Measurements from ENCODE around the gene YIPF6. TPM values are rescaled to one million over a fixed set of nuclear protein-coding genes. Genes with fewer than 3 reads are reported as not detected.
"Not testable (repeated sequence)": the region's sequence is repeated elsewhere in the genome, so short reads cannot be mapped to it uniquely, and the experiment has no call there.

The YIPF6 gene, protein sequence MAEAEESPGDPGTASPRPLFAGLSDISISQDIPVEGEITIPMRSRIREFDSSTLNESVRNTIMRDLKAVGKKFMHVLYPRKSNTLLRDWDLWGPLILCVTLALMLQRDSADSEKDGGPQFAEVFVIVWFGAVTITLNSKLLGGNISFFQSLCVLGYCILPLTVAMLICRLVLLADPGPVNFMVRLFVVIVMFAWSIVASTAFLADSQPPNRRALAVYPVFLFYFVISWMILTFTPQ
- 16.6 and 31.3 TPM in 2 replicates for total RNA-seq (2014; rRNA removed; shearing (Covaris generic))

DNA sequence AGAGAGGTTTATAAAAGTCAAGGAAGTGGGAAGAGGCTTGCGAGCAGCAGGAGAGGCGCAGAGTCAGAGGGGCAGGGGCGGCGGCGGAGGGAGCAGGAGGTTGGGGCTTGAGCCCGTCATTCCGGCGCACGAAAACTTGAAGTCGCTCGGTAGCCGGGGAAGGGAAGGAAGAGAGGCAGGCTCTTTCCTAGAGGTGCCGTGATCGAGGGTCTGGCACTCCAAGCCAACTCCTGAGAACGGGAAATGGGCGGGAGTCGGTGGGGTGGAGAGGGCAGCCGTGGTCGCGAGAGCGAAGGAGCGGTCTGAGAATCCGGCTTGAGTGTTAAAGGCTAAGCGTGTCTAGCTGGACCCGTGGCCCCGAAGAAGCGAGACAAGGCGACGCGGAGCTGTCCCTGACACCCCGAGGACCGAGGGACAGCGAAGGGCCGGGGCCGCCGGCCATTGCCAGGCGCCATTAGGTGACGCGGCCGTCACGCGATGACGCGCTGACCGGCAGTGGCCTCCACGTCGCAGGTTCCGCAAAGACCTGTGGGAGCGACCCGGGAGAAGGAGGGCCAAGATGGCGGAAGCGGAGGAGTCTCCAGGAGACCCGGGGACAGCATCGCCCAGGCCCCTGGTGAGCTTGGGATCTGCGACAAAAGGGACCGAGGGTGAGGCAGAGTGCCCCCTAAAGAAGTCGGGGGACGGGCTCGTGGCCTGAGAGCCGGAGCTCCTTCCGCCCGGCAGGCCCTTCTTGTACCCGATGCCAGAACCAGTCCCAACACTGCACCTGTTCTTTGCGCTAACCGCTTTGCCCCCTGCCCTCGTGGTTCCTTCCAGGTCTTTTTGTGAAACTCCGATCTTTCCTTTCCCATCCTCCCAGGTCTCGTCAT, at the start of gene YIPF6:
YIPF6 (plus strand) TSS at position 544 of the 872 bp plus-strand sequence; CDS start at position 560, 16 bp downstream.
- DNase-seq (ENCODE audit: low read depth): peak; percentile 81

DNA sequence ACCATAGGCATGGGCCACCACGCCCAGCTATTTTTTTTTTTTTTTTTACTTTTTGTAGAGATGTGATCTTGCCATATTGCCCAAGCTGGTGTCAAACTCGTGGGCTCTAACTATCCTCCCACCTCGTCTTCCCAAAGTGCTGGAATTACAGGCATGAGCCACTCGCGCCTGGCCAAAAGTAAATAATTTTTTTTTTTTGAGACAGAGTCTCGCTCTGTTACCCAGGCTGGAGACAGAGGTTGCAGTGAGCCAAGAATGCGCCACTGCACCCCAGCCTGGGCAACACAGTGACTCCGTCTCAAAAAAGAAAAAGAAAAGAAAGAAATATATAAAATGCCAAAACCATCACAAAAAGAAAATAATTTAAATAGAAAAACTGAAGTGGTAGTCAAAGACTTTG, 47.1 kb upstream of the YIPF6 start:
- no peak for DNase-seq (ENCODE audit: low read depth)

DNA sequence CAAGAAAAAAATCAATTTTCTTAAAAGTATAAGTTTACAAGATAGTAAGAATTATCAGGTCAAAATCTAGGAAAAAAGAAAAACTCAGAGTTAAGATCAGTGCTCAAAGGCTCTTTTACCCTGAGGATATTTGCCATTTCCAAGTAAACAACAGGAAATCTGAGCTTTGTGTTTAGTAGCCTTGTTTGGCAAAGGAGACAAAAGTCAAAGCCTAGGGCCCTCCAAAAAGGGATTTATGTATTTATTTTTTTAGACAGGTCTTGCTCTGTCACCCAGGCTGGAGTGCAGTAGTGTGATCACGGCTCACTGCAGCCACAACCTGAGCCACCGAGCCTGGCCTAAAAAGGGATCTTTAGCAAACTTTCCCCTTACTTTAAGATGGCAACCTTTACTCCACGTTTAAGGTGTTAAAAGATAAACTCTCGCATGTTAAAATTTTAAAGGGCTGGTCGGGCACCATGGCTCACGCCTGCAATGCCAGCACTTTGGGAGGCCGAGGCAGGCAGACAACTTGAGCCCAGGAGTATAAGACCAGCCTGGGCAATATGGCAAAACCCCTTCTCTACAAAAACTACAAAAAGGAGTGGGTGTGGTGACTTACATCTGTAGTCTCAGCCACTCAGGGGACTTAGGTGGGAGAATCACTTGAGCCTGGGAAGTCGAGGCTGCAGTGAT, 44.2 kb upstream of the YIPF6 start:
- DNase-seq (ENCODE audit: low read depth): no peak

DNA sequence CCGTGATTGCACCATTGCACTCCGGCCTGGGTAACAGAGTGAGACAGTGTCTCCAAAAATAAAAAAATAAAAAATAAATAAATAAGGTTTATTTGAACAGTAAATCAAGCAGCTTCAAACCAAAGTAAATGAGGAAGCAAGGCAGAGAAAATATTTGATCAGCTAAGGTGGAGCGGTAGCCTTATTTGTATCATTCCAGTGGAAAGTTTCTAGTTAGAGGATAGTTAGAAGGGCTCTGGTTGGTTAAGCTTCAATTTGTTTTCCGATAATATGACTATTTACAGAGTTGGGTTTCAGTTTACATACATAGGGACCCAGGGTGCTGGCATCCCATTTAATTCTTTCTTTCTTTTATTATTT, 43.7 kb upstream of the YIPF6 start:
- DNase-seq (ENCODE audit: low read depth): no peak

DNA sequence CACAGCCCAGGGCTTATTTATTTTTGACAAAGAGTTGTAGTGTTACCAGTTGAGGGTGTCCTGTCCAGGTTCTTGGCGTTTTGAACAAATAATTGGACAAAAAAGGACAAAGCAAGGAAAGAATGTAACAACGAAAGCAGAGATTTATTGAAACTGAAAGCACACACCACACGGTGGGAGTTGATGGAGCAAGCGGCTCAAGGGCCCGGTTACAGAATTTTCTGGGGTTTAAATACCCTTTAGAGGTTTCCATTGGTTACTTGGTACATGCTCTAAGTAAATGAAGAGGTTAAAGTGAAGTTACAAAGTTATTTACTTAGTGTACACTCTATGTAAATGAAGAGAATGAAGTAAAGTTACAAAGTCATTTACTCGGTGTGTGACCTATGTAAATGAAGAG, 37.8 kb upstream of the YIPF6 start:
- DNase-seq (ENCODE audit: low read depth): no peak

DNA sequence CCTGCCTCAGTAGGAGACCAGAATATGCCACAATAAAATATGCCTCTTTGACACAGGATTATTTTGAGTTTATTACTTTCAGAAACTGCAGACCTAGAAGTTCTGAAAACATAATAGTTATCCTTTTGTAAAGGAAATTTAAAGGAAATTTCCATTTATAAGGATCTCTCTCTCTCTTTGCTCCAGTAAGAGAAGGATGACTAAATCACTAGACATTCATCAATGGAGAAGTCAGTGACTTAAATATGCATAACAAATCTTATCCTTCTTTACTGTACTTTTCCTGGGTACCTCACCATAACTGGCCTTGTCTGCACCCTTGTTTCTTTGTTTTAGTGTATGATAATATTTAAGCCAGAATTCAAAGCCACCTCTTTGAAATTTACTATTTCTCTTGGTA, 37.3 kb upstream of the YIPF6 start:
- no peak for DNase-seq (ENCODE audit: low read depth)

DNA sequence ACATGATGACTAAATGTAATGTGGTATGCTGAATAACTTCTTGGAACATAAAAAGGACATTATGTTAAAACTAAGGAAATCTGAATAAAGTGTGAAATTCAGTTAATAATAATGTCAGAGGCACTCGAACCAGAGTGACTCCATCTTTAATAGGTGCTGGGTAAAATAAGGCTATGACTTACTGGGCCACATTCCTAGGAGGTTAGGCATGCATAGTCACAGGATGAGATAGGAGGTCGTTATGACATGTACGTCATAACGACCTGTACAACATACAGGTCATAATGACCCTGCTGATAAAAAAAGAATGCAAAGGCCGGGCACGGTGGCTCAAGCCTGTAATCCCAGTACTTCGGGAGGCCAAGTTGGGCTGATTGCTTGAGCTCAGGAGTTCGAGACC, 36.7 kb upstream of the YIPF6 start:
- DNase-seq (ENCODE audit: low read depth): peak; percentile 48

DNA sequence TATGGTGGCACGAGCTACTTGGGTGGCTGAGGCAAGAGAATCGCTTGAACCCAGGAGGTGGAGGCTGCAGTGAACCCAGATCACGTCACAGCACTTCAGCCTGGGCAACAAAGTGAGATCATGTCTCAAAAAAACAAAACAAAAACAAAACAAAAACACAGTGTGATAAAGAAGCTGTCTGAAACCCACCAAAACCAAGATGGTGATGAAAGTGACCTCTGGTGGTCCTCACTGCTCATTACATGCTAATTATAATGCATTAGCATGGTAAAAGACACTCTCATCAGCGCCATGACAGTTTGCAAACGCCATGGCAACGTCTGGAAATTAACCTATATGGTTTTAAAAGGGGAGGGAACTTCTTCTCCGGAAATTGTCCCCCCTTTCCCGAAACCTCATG, 36.2 kb upstream of the YIPF6 start:
- peak; percentile 46 for DNase-seq (ENCODE audit: low read depth)

DNA sequence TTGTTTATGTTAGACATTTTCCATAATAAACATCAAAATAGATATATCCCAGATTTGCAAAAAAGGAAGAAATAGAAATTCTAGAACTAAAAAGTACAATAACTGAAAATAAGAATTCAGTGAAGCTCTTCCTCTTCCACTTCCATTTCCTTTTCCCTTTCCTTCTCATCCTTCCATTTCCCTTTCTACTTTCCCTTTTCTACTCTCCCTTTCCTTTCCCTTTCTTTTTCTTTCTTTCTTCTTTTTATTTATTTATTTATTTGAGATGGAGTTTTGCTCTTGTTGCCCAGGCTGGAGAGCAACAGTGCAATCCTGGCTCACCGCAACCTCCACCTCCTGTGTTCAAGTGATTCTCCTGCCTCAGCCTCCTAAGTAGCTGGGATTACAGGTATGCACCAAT, 35.0 kb upstream of the YIPF6 start:
- DNase-seq (ENCODE audit: low read depth): no peak

DNA sequence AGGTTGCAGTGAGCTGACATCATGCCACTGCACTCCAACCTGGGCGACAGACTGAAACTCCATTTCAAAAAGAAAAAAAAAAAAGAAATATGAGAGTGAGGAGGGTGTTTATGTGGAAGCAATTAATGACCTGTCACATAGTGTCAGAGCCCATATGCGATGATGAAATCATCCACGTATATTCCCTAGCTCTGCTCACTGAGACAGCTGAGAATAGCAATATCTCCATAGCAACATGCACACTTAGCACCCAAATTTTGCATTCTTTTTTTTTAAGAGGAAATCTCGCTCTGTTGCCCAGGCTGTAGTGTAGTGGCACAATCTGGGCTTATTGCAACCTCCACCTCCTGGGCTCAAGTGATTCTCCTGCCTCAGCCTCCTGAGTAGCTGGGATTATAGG, 34.1 kb upstream of the YIPF6 start:
- no peak for DNase-seq (ENCODE audit: low read depth)

DNA sequence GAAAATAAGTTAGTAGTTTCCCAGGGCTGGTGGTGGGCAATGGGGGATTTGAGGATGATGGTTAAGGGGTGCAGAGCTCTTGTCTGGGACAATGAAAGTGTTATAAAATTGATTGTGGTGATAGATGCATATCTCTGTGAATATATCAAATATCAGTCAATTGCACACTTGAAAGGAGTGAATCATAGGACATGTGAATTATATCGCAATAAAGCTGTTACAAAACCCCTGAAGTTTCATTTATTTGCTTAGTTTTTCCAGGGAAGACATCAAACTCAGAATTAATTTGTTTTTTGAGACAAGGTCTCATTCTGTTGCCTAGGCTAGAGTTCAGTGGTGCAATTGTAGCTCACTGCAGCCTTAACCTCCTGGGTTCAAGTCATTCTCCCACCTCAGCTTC, 17.9 kb upstream of the YIPF6 start:
- no peak for DNase-seq (ENCODE audit: low read depth)

DNA sequence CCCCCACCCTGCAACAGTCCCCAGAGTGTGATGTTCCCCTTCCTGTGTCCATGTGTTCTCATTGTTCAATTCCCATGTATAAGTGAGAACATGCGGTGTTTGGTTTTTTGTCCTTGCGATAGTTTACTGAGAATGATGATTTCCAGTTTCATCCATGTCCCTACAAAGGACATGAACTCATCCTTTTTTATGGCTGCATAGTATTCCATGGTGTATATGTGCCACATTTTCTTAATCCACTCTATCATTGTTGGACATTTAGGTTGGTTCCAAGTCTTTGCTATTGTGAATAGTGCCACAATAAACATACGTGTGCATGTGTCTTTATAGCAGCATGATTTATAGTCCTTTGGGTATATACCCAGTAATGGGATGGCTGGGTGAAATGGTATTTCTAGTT, 12.7 kb upstream of the YIPF6 start:
- DNase-seq (ENCODE audit: low read depth): not testable (repeated sequence)

DNA sequence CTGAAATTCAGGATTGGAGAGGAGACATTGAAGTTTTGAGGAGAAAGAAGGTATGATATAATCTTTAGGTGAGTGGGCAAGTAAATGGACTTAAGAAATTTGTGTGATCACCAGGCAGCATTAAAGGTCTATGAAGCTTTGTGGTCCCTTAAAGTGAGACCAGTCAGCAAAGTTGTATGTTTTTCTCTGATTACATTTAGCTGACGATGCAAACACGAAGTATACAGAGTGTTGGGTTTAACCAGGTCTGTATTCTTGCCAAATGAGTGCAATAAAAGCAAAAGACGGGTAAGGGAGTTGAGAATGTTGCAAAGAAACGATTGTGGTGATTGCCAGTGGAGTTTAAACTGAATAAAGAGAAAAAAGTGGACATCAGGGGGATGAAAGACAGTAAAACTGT, 11.6 kb upstream of the YIPF6 start:
- DNase-seq (ENCODE audit: low read depth): no peak

DNA sequence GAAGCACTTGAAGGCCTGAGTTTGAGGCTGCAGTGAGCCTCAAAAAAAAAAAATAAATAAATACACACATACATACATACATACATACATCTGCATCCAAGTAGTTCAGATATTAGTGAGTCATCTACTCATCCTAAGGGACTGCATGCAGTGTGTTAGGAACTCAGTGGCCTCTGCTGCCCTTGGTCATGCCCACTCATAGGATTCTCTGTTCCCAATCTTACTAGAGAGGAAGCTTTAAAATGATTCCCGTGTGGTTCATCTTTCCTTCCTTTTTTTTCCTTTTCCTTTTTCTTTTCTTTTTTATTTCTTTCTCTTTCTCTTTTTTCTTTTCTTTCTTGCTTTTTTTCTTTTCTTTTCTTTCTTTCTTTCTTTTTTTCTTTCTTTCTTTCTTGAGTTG, 10.9 kb upstream of the YIPF6 start:
- DNase-seq (ENCODE audit: low read depth): no peak

DNA sequence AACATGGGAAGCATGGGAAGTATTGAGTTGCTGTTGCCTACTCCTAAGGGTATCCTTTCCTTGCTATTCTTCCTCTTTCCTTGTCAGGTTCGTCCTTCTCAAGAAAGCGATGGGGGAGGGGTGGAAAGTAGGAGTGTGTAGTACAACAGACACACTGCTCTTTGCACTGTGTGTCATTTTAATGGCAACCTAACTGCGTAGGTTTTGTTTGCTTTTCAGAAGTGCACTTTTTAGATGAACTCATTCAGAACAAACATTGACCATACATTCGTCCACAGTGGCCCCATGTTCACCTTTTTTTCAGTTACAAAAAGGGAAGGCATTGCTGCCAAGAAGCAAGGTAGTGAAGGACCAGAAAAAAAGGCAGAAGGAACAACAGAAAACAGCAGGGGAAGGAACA, 10.2 kb upstream of the YIPF6 start:
- no peak for DNase-seq (ENCODE audit: low read depth)

DNA sequence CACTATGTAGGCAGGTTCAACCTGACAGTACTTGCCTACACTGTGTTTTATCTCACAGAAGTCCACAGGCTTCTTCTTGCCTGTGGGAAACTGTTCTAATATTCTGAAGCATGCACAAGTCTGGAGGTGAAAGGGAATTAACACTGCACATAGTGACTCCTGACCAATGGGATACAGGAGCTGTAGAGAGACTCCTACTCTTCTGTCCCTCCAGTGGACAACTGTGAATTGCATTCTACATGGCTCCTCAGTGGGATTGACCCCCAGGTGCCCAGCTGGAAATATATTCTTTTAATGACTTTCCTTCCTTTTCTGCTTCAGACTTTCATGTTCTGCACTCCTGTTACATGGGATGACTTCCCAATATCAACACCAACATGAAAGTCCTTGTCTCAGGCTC, 8.2 kb upstream of the YIPF6 start:
- peak; percentile 31 for DNase-seq (ENCODE audit: low read depth)

DNA sequence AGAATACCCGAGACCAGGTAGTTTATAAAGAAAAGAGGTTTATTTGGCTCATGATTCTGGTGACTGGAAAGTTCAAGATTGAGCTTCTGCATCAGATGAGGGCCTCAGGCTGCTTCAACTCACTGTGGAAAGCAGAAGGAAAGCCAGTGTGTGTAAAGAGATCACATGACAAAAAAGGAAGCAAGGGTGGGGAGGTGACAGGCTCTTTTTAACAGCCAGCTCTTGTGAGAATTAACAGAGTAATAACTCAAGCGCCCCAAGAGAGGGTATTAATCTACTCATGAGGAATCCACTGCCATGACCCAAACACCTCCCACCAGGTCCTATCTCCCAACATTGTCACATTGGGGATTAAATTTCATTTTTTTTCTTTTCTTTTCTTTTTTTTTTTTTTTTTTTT, 6.3 kb upstream of the YIPF6 start:
- no peak for DNase-seq (ENCODE audit: low read depth)

DNA sequence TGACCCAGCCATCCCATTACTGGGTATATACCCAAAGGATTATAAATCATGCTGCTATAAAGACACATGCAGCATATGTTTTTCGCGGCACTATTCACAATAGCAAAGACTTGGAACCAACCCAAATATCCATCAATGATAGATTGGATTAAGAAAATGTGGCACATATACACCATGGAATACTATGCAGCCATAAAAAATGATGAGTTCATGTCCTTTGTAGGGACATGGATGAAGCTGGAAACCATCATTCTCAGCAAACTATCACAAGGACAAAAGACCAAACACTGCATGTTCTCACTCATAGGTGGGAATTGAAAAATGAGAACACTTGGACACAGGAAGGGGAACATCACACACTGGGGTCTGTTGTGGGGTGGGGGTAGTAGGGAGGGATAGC, 5.1 kb upstream of the YIPF6 start:
- DNase-seq (ENCODE audit: low read depth): not testable (repeated sequence)

DNA sequence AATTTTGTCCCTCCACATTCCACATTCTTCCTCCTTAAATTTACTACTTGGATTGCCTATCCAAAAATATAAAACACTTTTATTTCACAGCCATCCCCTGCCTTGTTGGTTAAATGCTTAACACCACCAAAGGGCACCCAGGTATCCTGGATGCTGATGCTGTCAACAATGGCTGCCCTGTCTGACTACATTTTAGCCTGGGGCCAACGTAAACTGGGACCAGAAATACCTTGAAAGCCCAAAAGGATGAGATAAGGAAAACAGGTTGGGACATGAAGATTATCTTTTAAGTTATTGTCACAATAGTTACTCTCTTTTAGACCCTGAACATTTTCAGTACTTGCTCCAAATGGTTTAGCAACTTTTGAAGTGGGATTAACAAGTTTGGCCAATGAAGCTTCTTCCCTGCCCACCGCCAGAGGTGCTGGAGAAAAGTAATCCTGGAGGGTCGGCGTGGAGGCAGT, 775 bp upstream of the YIPF6 start:
- peak; percentile 1 for DNase-seq (ENCODE audit: low read depth)

DNA sequence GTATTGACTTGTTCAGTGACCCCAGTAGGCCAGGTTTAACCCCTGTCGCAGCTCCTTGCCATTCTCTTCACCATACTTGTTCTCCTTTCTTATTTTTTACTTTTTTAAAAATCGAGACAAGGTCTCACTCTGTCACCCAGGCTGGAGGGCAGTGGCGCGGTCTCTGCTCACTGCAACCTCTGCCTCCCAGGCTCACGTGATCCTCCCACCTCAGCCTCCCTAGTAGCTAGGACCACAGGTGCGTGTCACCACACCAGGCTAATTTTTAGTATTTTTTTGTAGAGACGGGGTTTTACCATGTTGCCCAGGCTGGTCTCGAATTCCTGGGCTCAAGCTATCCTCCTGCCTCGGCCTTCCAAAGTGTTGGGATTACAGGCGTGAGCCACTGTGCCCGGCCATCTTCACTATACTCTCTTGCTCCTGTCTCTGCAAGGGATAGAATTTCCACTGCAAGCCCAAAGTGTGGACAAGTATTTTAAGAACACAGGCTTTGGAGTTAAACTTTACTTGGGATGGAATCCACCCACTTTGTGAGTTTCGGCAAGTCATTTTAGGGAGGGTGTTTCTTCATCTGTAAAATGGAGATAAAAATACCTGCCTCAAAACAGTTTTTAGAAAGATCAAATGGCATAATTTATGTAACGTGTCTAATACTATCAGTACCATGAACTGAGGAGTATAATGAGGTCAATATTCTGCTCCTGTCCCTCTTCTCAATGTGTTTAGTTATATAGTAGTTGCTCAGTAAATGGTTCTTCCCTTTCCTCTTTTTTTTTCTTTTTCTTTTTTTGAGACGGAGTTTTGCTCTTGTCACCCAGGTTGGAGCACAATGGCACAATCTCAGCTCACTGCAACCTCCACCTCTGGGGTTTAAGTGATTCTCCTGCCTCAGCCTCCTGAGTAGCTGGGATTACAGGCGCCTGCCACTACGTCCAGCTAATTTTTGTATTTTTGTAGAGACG, 973 bp downstream of the YIPF6 start:
- DNase-seq (ENCODE audit: low read depth): no peak

DNA sequence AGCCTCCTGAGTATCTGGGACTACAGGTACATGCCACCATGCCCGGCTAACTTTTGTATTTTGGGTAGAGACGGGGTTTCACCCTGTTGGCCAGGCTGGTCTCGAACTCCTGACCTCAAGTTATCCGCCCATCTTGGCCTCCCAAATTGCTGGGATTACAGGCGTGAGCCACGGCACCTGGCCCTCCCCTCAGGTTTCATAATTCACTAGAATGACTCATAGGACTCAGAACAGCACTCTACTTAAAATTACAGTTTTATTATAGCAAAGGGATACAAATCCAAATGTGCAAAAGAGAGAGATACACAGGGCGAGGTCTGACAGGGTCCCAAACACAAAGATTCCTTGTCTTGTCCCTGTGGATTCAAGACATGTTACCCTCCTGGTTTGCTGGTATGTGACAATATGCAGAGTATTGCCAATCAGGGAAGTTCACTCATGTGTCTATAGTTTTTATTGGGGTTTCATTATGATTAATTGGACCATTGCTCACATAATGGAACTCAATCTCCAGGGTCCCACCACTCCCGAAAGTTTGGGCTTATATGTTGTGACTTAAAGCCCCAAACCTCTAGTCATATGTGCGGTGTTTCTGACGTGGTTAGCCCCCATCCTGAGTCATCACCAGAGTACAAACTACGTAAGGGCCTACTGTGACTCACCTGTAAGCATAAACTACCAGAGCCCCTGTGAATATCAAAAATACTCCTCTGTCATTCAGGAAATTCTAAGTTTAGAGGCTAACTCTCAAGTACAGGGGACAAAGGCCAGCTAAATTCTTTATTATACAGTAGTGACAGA, 5.2 kb downstream of the YIPF6 start:
- peak; percentile 27 for DNase-seq (ENCODE audit: low read depth)
